Stimulated activated CD8-positive, alpha-beta memory T cell treated with anti-CD3 and anti-CD28 coated beads, Interleukin-15, amount 100 ng/mL, for 48 hours (primary cell): ENCODE results near the gene VIM.

Experiments used
- DNase-seq, 2 donors: peaks; one replicate each; pipeline ENCODE4 v3.0.0-alpha.2; 2020; ENCODE audit warnings: low read depth in 2 of 2

VIM gene

GRCh38 chr10:17209881-17210280 lies 18.2 kb upstream of the VIM start:
- DNase-seq: no peak

GRCh38 chr10:17210361-17210760 lies 17.7 kb upstream of the VIM start:
- DNase-seq: no peak

- DNase-seq: no peak
Observed at GRCh38 chr10:17212802-17213221, 15.2 kb upstream of the VIM start.

GRCh38 chr10:17213646-17214349 lies 14.2 kb upstream of the VIM start:
- DNase-seq: no peak

- DNase-seq: no peak
Observed at GRCh38 chr10:17214526-17214925, 13.5 kb upstream of the VIM start.

- no peak for DNase-seq
Observed at GRCh38 chr10:17214971-17215781, 12.9 kb upstream of the VIM start.

GRCh38 chr10:17215782-17216122 lies 12.3 kb upstream of the VIM start:
- no peak for DNase-seq

- DNase-seq: no peak
Observed at GRCh38 chr10:17216217-17216900, 11.7 kb upstream of the VIM start.

- DNase-seq: no peak
Observed at GRCh38 chr10:17216901-17217395, 11.1 kb upstream of the VIM start.

GRCh38 chr10:17217631-17218232 lies 10.3 kb upstream of the VIM start:
- no peak for DNase-seq

- no peak for DNase-seq
Observed at GRCh38 chr10:17219024-17219423, 9.0 kb upstream of the VIM start.

GRCh38 chr10:17220652-17221100 lies 7.4 kb upstream of the VIM start:
- no peak for DNase-seq

GRCh38 chr10:17222329-17222728 lies 5.7 kb upstream of the VIM start:
- no peak for DNase-seq

- DNase-seq: no peak
Observed at GRCh38 chr10:17225808-17226207, 2.2 kb upstream of the VIM start.

GRCh38 chr10:17226891-17227303 lies 1.1 kb upstream of the VIM start:
- DNase-seq: no peak

- no peak for DNase-seq
Observed at GRCh38 chr10:17227367-17228090, 512 bp upstream of the VIM start.

GRCh38 chr10:17229016-17229716 lies 1.1 kb downstream of the VIM start:
- peak; percentile 48 to 70 for DNase-seq

GRCh38 chr10:17229717-17229966 lies 1.6 kb downstream of the VIM start:
- no peak for DNase-seq

- DNase-seq: peak; percentile 77 to 84
Observed at GRCh38 chr10:17229967-17230682, 2.1 kb downstream of the VIM start.

GRCh38 chr10:17231788-17232187 lies 3.7 kb downstream of the VIM start:
- no peak for DNase-seq
